Tibial nerve (tissue), 3 donors: ENCODE results near the gene CKS1B.

Experiments
- CTCF ChIP-seq, 5 experiments: fragments of 200-600 bp in 3 of 5; fragments of 450-650 bp in 2 of 5; sonication (generic) in 3 of 5; IDR thresholded peaks; one replicate each; pipeline ENCODE4 v1.5.1; 2016 to 2019; ENCODE audit warnings: antibody characterized with exemption in 5 of 5, mild to moderate bottlenecking in 3 of 5, moderate library complexity in 2 of 5
- POLR2A ChIP-seq, 2 donors: fragments of 450-650 bp; IDR thresholded peaks; one replicate each; pipeline ENCODE4 v1.6.1; 2017; ENCODE audit warnings: antibody characterized with exemption in 2 of 2, mild to moderate bottlenecking in 2 of 2, moderate library complexity in 2 of 2

DNA sequence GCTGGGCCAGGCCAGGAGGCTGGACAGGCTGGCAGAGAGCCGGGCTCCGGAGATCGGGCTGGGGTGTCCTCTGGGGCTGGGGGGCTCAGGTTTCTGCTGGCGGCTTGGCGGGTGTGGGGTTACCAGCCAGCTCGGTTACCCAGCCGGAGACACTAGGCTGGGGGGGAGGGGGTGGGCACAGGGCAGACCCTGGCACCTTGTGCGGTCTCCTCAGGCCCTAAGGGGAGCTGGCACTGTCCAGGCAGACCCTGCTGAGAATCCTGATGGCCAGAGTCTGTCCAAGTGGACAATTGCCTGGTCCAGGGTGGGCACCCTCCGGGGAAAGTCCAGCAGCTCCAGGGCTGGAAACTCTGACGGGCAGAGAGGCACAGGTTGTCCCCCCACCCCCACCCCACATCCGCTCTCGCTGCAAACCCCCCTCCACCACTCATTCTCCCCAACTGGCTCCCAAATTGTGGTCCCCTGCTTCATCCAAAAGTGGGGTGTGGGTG, 34.8 kb downstream of the CKS1B start:
- TF ChIP-seq CTCF (IDR thresholded peaks at IDR 0.05), result no peak
- no peak for TF ChIP-seq POLR2A (IDR thresholded peaks at IDR 0.05)
